Lower lobe of right lung (tissue), 2 donors: Measurements from ENCODE around the gene CRLF3. TPM values are rescaled to one million over a fixed set of nuclear protein-coding genes. Genes with fewer than 3 reads are reported as not detected.
"Not testable (repeated sequence)": the region's sequence is repeated elsewhere in the genome, so short reads cannot be mapped to it uniquely, and the experiment has no call there.

Source experiments
- ATAC-seq, 2 donors: fragments of 200-7000 bp; cut with Tn5 transposase; one replicate each; pipeline ENCODE4 v1.9.1; 2020 to 2022; ENCODE audit warnings: mild to moderate bottlenecking in 2 of 2, moderate library complexity in 2 of 2
- DNase-seq: peaks from one replicate; pipeline ENCODE4 v3.0.0-alpha.2; 2020
- H3K27ac ChIP-seq: fragments of 200-600 bp; one replicate; pipeline ENCODE4 v1.8.0; 2022
- H3K27me3 ChIP-seq: fragments of 200-600 bp; one replicate; pipeline ENCODE4 v1.8.0; 2022; ENCODE audit warnings: low read depth
- H3K36me3 ChIP-seq: fragments of 200-600 bp; one replicate; pipeline ENCODE4 v1.8.0; 2022; ENCODE audit warnings: mild to moderate bottlenecking
- H3K4me1 ChIP-seq: fragments of 200-600 bp; one replicate; pipeline ENCODE4 v1.8.0; 2022
- H3K4me3 ChIP-seq: fragments of 200-600 bp; one replicate; pipeline ENCODE4 v1.8.0; 2022; ENCODE audit warnings: mild to moderate bottlenecking
- H3K9me3 ChIP-seq: fragments of 200-600 bp; one replicate; pipeline ENCODE4 v1.8.0; 2022
- intact Hi-C: fragments of 100-400 bp; cut with DNase I; formaldehyde crosslinking; loops from one replicate; pipeline ENCODE4 v1.11.0; 2022
- total RNA-seq: library from RNA; stranded (reverse); fragmentation: NEBNext Ultra II Directional; extraction: Animal tissue kit (Norgen Biotek cat#: 25700); gene quantifications from one replicate; pipeline ENCODE4 v1.2.1, GENCODE V29; 2021
- TF ChIP-seq, protein P1 (sequence below): fragments of 200-600 bp; IDR thresholded peaks from one replicate; pipeline ENCODE4 v1.8.0; 2022; ENCODE audit warnings: antibody characterized with exemption, mild to moderate bottlenecking
- donor health status: DM: no; HTN: yes; CAD: no; lungs with severe emphysema.

CRLF3 gene
- total RNA-seq, 1 donor from 2014 or later = 26.6 TPM

DNA sequence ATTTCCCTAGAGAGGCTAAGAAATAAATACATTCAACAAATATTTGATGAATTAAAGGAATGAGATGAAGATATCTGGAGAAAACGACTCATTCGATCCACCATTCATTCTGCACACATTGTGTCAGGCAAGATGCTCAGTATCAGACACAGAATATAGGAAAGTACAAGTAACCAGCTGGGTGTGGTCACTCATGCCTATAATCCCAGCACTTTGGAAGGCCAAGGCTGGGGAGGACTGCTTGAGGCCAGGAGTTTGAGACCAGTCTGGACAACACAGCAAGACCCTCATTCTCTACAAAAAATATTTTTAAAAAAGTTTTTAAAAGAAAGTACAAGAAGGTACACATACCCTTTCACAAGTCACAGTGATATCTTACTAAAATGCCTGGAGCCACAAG, 42.3 kb downstream of the CRLF3 start:
- TF ChIP-seq, protein P1, sequence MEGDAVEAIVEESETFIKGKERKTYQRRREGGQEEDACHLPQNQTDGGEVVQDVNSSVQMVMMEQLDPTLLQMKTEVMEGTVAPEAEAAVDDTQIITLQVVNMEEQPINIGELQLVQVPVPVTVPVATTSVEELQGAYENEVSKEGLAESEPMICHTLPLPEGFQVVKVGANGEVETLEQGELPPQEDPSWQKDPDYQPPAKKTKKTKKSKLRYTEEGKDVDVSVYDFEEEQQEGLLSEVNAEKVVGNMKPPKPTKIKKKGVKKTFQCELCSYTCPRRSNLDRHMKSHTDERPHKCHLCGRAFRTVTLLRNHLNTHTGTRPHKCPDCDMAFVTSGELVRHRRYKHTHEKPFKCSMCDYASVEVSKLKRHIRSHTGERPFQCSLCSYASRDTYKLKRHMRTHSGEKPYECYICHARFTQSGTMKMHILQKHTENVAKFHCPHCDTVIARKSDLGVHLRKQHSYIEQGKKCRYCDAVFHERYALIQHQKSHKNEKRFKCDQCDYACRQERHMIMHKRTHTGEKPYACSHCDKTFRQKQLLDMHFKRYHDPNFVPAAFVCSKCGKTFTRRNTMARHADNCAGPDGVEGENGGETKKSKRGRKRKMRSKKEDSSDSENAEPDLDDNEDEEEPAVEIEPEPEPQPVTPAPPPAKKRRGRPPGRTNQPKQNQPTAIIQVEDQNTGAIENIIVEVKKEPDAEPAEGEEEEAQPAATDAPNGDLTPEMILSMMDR = no peak
- Histone ChIP-seq H3K27me3 (no peaks in the 10 kb centered on the region), H3K36me3 (peaks cover 62% of the 10 kb centered on the region), H3K9me3 (no peaks in the 10 kb centered on the region), H3K4me1 (no peaks in the 10 kb centered on the region), H3K4me3 (no peak overlapping the region), H3K27ac (no peak overlapping the region)
- ATAC-seq = no peak
- intact Hi-C loops = no loop called here
- DNase-seq = no peak

DNA sequence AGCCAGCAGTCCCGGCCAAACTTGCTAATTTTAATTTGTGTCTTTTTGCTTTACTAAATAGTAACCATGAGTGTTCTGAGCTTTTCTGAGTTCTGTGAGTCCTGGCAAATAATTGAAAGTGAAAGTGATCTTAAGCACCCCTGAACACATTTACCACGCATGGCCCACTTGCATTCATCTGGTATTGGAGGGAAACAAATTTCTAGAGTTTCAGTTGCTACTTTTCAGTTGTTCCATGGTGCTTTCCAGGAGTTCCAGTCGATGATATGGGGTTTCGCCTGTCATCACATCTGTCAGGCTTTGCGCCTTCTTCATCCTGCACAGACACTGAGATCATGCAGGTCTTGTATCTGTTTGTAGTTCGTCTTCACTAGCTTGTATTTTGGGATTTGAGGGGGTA, 44.1 kb downstream of the CRLF3 start:
- intact Hi-C loops = no loop called here
- H3K4me3 ChIP-seq = no peak overlapping the region
- H3K36me3 ChIP-seq = peaks cover 61% of the 10 kb centered on the region
- ATAC-seq = no peak
- no peaks in the 10 kb centered on the region for H3K27me3 ChIP-seq
- TF ChIP-seq, protein P1 = no peak
- no peaks in the 10 kb centered on the region for H3K9me3 ChIP-seq
- no peak for DNase-seq
- no peaks in the 10 kb centered on the region for H3K4me1 ChIP-seq
- H3K27ac ChIP-seq = no peak overlapping the region

GRCh38 chr17:30768771-30769170, 55.7 kb downstream of the CRLF3 start:
- H3K27me3 ChIP-seq, intact Hi-C loops, ATAC-seq, H3K4me1 ChIP-seq, H3K27ac ChIP-seq, H3K4me3 ChIP-seq, H3K9me3 ChIP-seq, DNase-seq: not testable (repeated sequence)
- H3K36me3 ChIP-seq = peaks cover 78% of the 10 kb centered on the region

- DNase-seq, H3K27ac ChIP-seq, H3K27me3 ChIP-seq, H3K9me3 ChIP-seq, H3K4me1 ChIP-seq, H3K4me3 ChIP-seq, intact Hi-C loops, ATAC-seq: not testable (repeated sequence)
- H3K36me3 ChIP-seq = peaks cover 84% of the 10 kb centered on the region
Measured at GRCh38 chr17:30767641-30768404, 56.7 kb downstream of the CRLF3 start.

- TF ChIP-seq, protein P1 = no peak
- intact Hi-C loops = no loop called here
- ATAC-seq (no peak), DNase-seq (no peak)
- H3K4me1 ChIP-seq = no peaks in the 10 kb centered on the region
- no peak overlapping the region for H3K27ac ChIP-seq
- peaks cover 76% of the 10 kb centered on the region for H3K36me3 ChIP-seq
- H3K4me3 ChIP-seq = no peak overlapping the region
- H3K27me3 ChIP-seq = no peaks in the 10 kb centered on the region
- no peaks in the 10 kb centered on the region for H3K9me3 ChIP-seq
Measured at GRCh38 chr17:30761060-30761459, 63.4 kb downstream of the CRLF3 start.

- H3K9me3 ChIP-seq, H3K27me3 ChIP-seq, H3K4me3 ChIP-seq, H3K4me1 ChIP-seq, intact Hi-C loops, DNase-seq, H3K27ac ChIP-seq, ATAC-seq: not testable (repeated sequence)
- peaks cover 89% of the 10 kb centered on the region for H3K36me3 ChIP-seq
Measured at GRCh38 chr17:30753291-30753690, 71.2 kb downstream of the CRLF3 start.

GRCh38 chr17:30750982-30751381, 73.5 kb downstream of the CRLF3 start:
- H3K9me3 ChIP-seq, DNase-seq, H3K27ac ChIP-seq, H3K4me1 ChIP-seq, intact Hi-C loops, ATAC-seq, H3K27me3 ChIP-seq, H3K4me3 ChIP-seq: not testable (repeated sequence)
- H3K36me3 ChIP-seq = peaks cover 89% of the 10 kb centered on the region

GRCh38 chr17:30747621-30748020, 76.9 kb downstream of the CRLF3 start:
- H3K4me3 ChIP-seq, H3K4me1 ChIP-seq, ATAC-seq, intact Hi-C loops, DNase-seq, H3K27me3 ChIP-seq, H3K27ac ChIP-seq, H3K9me3 ChIP-seq: not testable (repeated sequence)
- peaks cover 80% of the 10 kb centered on the region for H3K36me3 ChIP-seq

DNA sequence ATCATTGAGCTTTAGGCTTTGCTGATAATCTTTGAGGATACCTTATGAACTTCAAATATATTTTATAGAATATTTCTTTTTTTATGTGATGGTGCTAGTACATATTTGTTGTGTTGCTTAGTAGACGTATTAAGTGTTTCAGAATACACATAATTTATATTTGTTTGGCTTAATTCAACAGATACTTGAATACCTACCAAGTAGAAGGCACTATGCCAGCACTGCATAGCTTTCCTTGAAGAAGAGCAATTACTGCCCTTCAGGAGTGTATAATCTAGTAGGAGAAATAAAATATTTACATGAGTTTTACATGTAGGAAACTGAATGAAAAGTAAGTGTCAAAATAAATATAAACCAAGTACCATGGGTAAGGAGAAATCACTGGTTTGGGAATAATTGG, 81.8 kb downstream of the CRLF3 start:
- H3K4me1 ChIP-seq, intact Hi-C loops, H3K27me3 ChIP-seq, H3K9me3 ChIP-seq, H3K27ac ChIP-seq, DNase-seq, H3K4me3 ChIP-seq: not testable (repeated sequence)
- ATAC-seq = peak in 1 of 2 donors; percentile 50
- H3K36me3 ChIP-seq = peaks cover 42% of the 10 kb centered on the region

DNA sequence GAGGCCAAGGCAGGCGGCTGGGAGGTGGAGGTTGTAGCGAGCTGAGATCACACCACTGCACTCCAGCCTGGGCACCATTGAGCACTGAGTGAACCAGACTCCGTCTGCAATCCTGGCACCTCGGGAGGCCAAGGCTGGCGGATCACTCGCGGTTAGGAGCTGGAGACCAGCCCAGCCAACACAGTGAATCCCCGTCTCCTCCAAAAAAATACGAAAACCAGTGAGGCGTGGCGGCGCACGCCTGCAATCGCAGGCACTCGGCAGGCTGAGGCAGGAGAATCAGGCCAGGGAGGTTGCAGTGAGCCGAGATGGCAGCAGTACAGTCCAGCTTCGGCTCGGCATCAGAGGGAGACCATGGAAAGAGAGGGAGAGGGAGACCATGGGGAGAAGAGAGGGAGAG, 88.1 kb downstream of the CRLF3 start:
- H3K9me3 ChIP-seq, H3K27me3 ChIP-seq, H3K36me3 ChIP-seq, H3K27ac ChIP-seq, DNase-seq, H3K4me3 ChIP-seq, intact Hi-C loops, ATAC-seq: not testable (repeated sequence)
- peaks cover 13% of the 10 kb centered on the region for H3K4me1 ChIP-seq

- DNase-seq, intact Hi-C loops, H3K9me3 ChIP-seq, ATAC-seq, H3K36me3 ChIP-seq, H3K27me3 ChIP-seq, H3K27ac ChIP-seq, H3K4me3 ChIP-seq: not testable (repeated sequence)
- peaks cover 13% of the 10 kb centered on the region for H3K4me1 ChIP-seq
Measured at GRCh38 chr17:30735644-30736043, 88.8 kb downstream of the CRLF3 start.
